ENCODE data around the gene KLRF2.

Gene KLRF2

DNA sequence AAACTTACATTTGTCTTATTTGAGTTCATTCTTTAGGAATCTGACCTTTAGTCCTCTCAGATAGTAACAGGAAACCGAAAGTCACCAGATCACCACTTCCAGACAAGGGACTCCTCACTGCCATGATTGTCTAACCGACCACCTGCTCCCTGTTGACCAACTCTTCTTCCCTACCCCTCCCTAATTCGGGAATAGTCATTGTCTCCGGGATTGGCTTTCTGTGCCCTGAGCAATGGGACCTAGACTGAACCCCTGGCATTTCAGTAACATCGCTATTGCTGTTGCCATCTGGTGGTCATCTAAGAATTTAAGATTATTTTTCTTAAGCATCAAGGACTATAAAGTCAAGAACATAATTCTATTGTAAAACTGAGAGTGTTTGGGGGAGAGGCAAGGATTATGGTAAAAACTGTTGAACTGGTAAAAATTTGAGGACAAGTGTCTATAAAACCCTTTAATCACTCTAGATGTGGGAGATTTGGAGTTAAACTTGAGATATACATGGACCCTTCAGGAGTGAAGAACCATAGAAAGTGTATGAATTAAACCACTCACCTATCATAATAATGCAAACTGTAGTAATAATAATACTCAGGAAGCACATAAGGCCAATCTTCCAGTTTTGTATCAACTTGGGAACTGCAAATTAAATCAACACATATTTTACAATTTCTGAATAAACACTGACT lies 44.6 kb downstream of the KLRF2 start:
- H3K27ac Mint-ChIP-seq (ENCODE audit: low read depth): no peak overlapping the region
- peak overlapping the region; percentile 57 for H3K4me3 Mint-ChIP-seq
- no peaks in the 10 kb centered on the region for H3K9me3 Mint-ChIP-seq
- DNase-seq (ENCODE audit: low spot score in 2 of 2): no peak
- H3K4me1 Mint-ChIP-seq: peaks cover 5% of the 10 kb centered on the region
- peaks cover 10% of the 10 kb centered on the region for H3K27me3 Mint-ChIP-seq
- H3K36me3 Mint-ChIP-seq (ENCODE audit: insufficient read depth): peaks cover 1% of the 10 kb centered on the region
- ATAC-seq (replicated peaks; ENCODE audit: extremely low read depth, poor library complexity, severe bottlenecking): no peak

DNA sequence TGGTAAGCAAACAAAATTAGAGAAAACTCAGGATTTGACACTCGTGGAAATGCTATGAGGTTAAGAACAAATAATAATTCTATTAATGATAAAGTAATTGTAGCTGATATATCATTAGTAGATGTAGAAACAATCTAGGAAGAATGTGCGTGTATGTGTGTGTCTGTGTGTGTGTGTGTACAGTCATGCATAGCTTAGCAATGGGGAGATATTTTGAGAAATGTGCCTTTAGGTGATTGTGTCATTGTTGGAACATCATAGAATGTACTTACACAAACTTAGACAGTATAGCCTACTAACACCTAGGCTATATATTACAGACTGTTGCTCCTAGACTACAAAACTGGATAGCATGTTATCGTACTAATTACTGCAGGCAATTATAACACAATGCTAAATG lies 45.6 kb downstream of the KLRF2 start:
- DNase-seq (ENCODE audit: low spot score in 2 of 2) (no peak), ATAC-seq (replicated peaks; ENCODE audit: extremely low read depth, poor library complexity, severe bottlenecking) (no peak)
- no peak overlapping the region for H3K4me3 Mint-ChIP-seq
- H3K36me3 Mint-ChIP-seq (ENCODE audit: insufficient read depth): peaks cover 1% of the 10 kb centered on the region
- H3K9me3 Mint-ChIP-seq: no peaks in the 10 kb centered on the region
- H3K4me1 Mint-ChIP-seq: peaks cover 5% of the 10 kb centered on the region
- H3K27me3 Mint-ChIP-seq: peaks cover 20% of the 10 kb centered on the region
- H3K27ac Mint-ChIP-seq (ENCODE audit: low read depth): no peak overlapping the region

DNA sequence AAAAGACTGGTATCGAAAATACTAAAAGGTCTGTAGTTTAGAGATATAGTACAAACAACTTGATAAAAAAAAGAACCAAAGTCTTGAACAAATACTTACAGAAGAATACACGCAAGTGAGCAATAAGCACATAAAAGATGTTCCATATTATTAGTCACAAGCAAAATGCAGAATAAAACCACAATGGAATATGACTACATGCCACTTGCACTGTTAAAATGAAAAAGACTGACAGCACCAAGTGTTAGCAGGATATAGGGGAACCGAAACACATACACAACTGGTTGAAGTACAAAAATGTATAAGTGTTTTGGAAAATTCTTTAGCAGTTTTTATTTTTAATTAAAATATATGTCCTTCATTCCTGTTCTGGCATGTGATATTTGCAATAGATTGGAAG lies 47.3 kb downstream of the KLRF2 start:
- Mint-ChIP-seq H3K27me3 (peaks cover 33% of the 10 kb centered on the region), H3K4me3 (no peak overlapping the region), H3K36me3 (ENCODE audit: insufficient read depth) (peaks cover 3% of the 10 kb centered on the region), H3K9me3 (no peaks in the 10 kb centered on the region), H3K27ac (ENCODE audit: low read depth) (no peak overlapping the region), H3K4me1 (peaks cover 5% of the 10 kb centered on the region)
- ATAC-seq (replicated peaks; ENCODE audit: extremely low read depth, poor library complexity, severe bottlenecking) (no peak), DNase-seq (ENCODE audit: low spot score in 2 of 2) (no peak)

DNA sequence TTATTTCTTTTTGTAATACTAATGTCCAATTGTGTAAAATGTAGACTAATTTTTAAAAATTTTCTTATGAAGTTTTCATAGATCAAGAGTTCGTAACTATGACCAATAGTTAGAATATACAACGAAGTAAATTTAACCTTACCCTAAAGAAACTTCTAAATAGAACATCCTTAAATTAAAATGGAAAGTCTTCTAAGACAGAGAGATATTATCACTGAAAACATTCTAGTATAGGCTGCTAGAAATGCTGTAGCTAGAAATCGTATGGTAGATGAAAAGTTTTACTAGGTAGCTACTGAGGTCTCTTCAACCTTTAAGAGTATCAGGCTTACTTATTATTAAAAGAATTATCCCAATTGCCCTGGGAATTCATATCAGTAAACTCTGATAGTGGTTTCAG lies 50.0 kb downstream of the KLRF2 start:
- Mint-ChIP-seq H3K27me3 (peaks cover 33% of the 10 kb centered on the region), H3K4me1 (no peaks in the 10 kb centered on the region), H3K9me3 (no peaks in the 10 kb centered on the region), H3K4me3 (no peak overlapping the region), H3K36me3 (ENCODE audit: insufficient read depth) (peaks cover 5% of the 10 kb centered on the region), H3K27ac (ENCODE audit: low read depth) (no peak overlapping the region)
- ATAC-seq (replicated peaks; ENCODE audit: extremely low read depth, poor library complexity, severe bottlenecking) (no peak), DNase-seq (ENCODE audit: low spot score in 2 of 2) (no peak)

DNA sequence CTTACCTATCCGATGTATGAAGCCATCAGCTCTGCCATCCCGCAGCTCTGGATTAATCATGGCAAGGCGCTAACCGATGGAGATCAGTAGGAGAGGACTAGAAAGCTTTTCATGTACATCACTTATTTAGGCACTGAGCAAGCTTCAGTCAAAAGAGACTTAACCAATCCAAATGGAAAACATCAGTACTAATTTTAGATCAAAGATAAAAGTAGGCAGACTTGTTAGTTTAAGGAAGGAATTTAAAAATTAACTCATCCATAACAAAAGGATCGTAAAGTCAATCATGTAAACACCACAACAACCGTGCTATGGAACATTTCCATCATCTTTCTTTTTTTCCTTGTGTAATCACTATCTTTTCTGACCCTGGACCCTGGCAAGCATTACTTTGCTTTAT lies 51.0 kb downstream of the KLRF2 start, which contains the start of gene CLEC2A:
CLEC2A (minus strand) TSS at position 101 of the 400 bp plus-strand sequence; CDS start at position 60, 41 bp downstream.
- ATAC-seq (replicated peaks; ENCODE audit: extremely low read depth, poor library complexity, severe bottlenecking) (no peak), DNase-seq (ENCODE audit: low spot score in 2 of 2) (no peak)
- H3K4me3 Mint-ChIP-seq: no peak within 1 kb of the TSS
- peaks cover 33% of the 10 kb centered on the region for H3K27me3 Mint-ChIP-seq
- no peaks in the 10 kb centered on the region for H3K4me1 Mint-ChIP-seq
- peaks cover 5% of the 10 kb centered on the region for H3K36me3 Mint-ChIP-seq (ENCODE audit: insufficient read depth)
- H3K9me3 Mint-ChIP-seq: no peaks in the 10 kb centered on the region
- no peak within 1 kb of the TSS for H3K27ac Mint-ChIP-seq (ENCODE audit: low read depth)

DNA sequence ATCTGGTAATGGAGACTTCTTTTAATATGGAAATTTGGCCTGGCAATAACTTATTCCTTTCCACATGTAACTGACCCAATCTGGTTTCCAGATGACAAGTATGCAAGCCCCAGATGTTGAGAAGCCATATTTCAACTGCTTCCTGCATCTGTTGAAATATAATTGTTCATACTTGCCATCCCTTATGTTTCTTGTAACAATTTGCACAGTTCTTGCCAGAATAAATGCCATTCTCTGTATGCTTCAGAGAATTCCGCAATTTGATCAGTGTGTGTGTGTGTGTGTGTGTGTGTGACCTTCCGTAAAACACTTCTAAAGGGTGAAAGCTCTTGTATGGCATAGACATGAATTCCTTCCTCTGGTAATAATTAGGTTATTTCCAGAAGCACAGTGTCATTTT lies 52.7 kb downstream of the KLRF2 start:
- Mint-ChIP-seq H3K9me3 (no peaks in the 10 kb centered on the region), H3K4me1 (no peaks in the 10 kb centered on the region), H3K4me3 (no peak overlapping the region), H3K36me3 (ENCODE audit: insufficient read depth) (peaks cover 5% of the 10 kb centered on the region), H3K27me3 (peaks cover 37% of the 10 kb centered on the region), H3K27ac (ENCODE audit: low read depth) (no peak overlapping the region)
- no peak for DNase-seq (ENCODE audit: low spot score in 2 of 2)
- ATAC-seq (replicated peaks; ENCODE audit: extremely low read depth, poor library complexity, severe bottlenecking): no peak

DNA sequence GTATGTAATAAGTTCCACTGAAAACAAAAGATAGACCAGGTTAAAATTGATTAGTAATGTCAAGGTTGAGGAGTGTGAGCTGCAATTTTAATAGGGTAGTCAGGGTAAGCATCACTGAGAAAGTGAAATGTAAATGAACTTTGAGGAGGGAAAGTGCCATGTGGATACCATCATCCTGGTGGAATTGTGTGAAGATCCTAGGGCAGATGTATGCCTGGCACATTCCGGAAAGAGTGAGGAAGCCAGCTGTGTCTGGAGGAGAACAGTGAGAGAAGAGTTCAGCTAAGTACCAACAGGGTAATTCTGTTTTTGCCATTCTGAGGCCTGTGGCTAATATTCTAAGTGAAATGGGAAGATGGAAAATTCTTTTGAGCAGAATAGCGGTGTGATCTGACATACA lies 53.7 kb downstream of the KLRF2 start:
- H3K27ac Mint-ChIP-seq (ENCODE audit: low read depth): no peak overlapping the region
- no peaks in the 10 kb centered on the region for H3K4me1 Mint-ChIP-seq
- peaks cover 46% of the 10 kb centered on the region for H3K27me3 Mint-ChIP-seq
- DNase-seq (ENCODE audit: low spot score in 2 of 2): no peak
- peaks cover 5% of the 10 kb centered on the region for H3K36me3 Mint-ChIP-seq (ENCODE audit: insufficient read depth)
- ATAC-seq (replicated peaks; ENCODE audit: extremely low read depth, poor library complexity, severe bottlenecking): no peak
- no peak overlapping the region for H3K4me3 Mint-ChIP-seq
- no peaks in the 10 kb centered on the region for H3K9me3 Mint-ChIP-seq

DNA sequence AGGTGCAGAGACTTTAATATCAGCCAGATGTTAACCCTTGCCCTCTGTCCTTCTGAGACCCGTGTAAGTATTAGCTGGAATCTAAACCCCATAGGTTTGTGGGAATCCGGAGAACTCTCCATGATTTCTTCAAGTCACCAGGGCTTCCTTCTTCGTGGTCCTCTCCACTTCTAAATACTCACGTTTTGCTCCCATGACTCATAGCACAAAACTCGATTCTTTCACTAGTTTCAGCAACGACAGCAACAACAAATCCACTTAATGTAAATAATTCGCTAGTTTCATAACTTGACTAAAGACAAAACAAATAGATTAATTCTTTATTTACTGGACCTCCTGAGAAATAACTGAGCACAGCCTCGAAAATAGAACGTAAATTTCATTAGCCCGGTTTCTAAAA lies 55.3 kb downstream of the KLRF2 start:
- H3K36me3 Mint-ChIP-seq (ENCODE audit: insufficient read depth): peaks cover 3% of the 10 kb centered on the region
- H3K27ac Mint-ChIP-seq (ENCODE audit: low read depth): no peak overlapping the region
- no peak overlapping the region for H3K4me3 Mint-ChIP-seq
- DNase-seq (ENCODE audit: low spot score in 2 of 2) (no peak), ATAC-seq (replicated peaks; ENCODE audit: extremely low read depth, poor library complexity, severe bottlenecking) (no peak)
- H3K9me3 Mint-ChIP-seq: no peaks in the 10 kb centered on the region
- peaks cover 44% of the 10 kb centered on the region for H3K27me3 Mint-ChIP-seq
- H3K4me1 Mint-ChIP-seq: no peaks in the 10 kb centered on the region

DNA sequence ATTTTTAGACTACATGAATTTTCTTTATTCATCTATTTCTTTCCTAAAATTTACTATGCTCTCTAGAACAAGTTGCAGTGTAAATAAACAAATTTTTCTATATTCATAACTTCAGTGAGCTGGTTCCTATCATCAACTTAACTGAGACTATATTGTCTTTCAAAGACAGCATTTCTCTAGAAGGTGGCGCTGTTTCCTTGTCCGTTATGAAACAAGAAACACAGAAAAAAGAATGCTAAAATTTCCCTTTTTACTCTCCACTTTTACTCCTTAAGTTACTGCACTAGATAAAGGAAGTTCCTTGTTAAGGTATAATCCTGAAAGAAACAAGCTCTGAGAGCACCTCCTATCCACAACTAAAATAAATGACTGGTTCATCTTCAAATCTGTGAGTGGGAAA lies 59.1 kb downstream of the KLRF2 start:
- no peaks in the 10 kb centered on the region for H3K9me3 Mint-ChIP-seq
- no peak overlapping the region for H3K27ac Mint-ChIP-seq (ENCODE audit: low read depth)
- H3K4me1 Mint-ChIP-seq: peaks cover 11% of the 10 kb centered on the region
- ATAC-seq (replicated peaks; ENCODE audit: extremely low read depth, poor library complexity, severe bottlenecking): no peak
- H3K36me3 Mint-ChIP-seq (ENCODE audit: insufficient read depth): peaks cover 1% of the 10 kb centered on the region
- no peak for DNase-seq (ENCODE audit: low spot score in 2 of 2)
- H3K4me3 Mint-ChIP-seq: no peak overlapping the region
- H3K27me3 Mint-ChIP-seq: peaks cover 28% of the 10 kb centered on the region

DNA sequence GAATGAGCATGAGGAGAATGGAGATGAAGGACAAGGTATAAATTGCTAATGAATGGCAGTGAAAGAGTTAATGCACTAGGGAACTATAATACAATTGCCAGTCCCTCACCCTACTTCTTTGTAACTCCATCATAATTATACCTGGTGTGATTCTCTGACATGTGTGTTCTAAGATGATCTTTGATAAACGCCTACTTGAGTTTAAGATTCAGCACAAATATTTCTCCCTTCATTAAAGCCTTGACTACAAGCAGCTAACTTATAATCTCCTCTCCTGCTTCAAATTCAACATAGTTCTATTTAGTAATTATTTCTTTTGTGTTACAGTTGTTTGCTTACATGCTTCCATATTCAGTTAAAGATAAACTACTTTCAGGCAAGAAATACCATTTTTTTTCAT lies 60.5 kb downstream of the KLRF2 start:
- H3K9me3 Mint-ChIP-seq: no peaks in the 10 kb centered on the region
- no peak overlapping the region for H3K27ac Mint-ChIP-seq (ENCODE audit: low read depth)
- H3K36me3 Mint-ChIP-seq (ENCODE audit: insufficient read depth): no peaks in the 10 kb centered on the region
- peaks cover 11% of the 10 kb centered on the region for H3K4me1 Mint-ChIP-seq
- no peak for ATAC-seq (replicated peaks; ENCODE audit: extremely low read depth, poor library complexity, severe bottlenecking)
- no peak for DNase-seq (ENCODE audit: low spot score in 2 of 2)
- H3K4me3 Mint-ChIP-seq: no peak overlapping the region
- H3K27me3 Mint-ChIP-seq: peaks cover 28% of the 10 kb centered on the region

DNA sequence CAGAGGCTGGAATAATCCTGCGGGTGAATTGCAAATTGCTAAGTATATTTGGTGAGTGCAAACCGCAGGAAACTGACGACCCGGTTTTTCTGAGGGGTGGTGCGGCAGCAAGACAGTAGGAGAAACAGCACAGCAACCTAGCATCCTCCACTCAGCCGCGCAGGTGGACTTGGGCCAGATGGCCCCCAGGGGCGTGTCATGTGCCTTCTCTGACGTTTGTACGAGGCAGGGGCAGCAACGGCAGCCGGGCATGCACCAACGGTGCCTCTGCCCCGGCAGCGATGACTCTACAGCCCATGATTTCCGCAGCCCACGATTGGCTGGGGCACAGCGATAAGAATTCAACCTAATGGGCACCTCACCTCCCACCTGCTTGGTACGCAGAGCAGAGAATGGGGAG lies 62.0 kb downstream of the KLRF2 start:
- no peak overlapping the region for H3K27ac Mint-ChIP-seq (ENCODE audit: low read depth)
- H3K27me3 Mint-ChIP-seq: peaks cover 28% of the 10 kb centered on the region
- ATAC-seq (replicated peaks; ENCODE audit: extremely low read depth, poor library complexity, severe bottlenecking) (peak; percentile 56), DNase-seq (ENCODE audit: low spot score in 2 of 2) (no peak)
- H3K36me3 Mint-ChIP-seq (ENCODE audit: insufficient read depth): peaks cover 2% of the 10 kb centered on the region
- peak overlapping the region; percentile 60 for H3K4me3 Mint-ChIP-seq
- no peaks in the 10 kb centered on the region for H3K9me3 Mint-ChIP-seq
- peaks cover 17% of the 10 kb centered on the region for H3K4me1 Mint-ChIP-seq

DNA sequence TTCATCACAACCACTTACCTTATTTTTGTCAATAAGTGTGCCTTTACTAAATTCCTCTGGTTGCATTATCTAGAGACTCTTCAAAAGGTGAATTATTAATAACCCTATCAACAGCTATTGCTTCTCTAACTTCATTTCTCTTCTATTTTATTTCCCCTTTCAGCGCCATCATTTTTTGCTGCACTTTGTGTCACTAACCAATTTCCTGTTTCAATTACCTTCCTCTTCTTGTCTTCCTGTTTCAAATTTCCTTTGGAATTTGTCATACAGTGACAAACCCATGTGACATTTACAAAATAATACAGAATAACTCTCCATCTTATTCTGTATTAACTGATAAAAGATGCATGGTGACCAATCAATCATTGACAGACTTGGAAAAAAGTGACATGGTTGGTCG lies 63.1 kb downstream of the KLRF2 start:
- Mint-ChIP-seq H3K27ac (ENCODE audit: low read depth) (no peak overlapping the region), H3K4me1 (peaks cover 28% of the 10 kb centered on the region), H3K27me3 (peaks cover 20% of the 10 kb centered on the region), H3K9me3 (no peaks in the 10 kb centered on the region), H3K36me3 (ENCODE audit: insufficient read depth) (peaks cover 2% of the 10 kb centered on the region), H3K4me3 (no peak overlapping the region)
- no peak for DNase-seq (ENCODE audit: low spot score in 2 of 2)
- no peak for ATAC-seq (replicated peaks; ENCODE audit: extremely low read depth, poor library complexity, severe bottlenecking)
